ENCODE measurements around the gene RBSN.
"Not testable (repeated sequence)": the region's sequence is repeated elsewhere in the genome, so short reads cannot be mapped to it uniquely, and the experiment has no call there.

The RBSN gene

GRCh38 chr3:15098503-15099363 lies at the start of gene RBSN:
Gene RBSN, minus strand, starts transcription at chr3:15099148. Its CDS starts 3,028 bp downstream, at chr3:15096120.
- peak; percentile 95 for DNase-seq (ENCODE audit: low read depth, low spot score)

DNA sequence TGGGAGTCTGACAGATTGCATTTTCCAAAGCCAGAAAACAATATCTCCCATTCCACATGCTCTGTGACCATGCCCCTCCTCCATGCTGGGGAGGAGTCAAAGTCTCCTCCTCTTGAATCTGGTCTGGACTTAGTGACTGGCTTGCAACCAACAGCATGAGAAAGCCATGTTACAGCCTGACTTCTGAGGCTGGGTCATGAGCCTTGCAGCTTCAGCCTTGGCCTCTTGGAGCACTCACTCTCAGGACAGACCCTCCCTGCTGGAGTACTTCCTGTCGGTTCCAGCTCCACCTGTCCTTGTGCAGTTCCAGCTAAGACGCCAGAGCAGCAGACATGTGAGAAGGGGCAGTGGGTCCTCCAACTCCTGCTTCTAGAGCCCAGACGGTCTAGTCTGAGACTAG lies 49.7 kb upstream of the RBSN start:
- peak; percentile 78 for DNase-seq (ENCODE audit: low read depth, low spot score)

DNA sequence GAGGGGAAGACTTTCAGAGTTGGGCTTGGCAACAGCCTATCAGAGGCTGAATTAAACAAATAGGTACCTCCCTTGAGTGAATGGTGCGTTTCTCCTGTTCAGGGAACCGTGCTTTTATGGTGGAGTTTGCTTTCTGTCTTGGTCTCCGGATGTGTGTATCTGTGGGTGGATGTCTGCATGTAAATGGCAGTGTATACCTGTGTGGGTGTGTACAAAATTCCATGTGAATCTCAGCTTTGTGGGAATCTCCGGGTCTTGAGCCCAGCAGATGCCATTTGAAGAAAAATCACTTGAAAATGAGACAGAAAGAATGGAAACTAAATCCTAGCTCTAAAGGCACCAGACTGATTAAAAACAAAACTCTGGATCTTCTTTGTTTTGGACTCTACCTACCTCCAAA lies 37.9 kb upstream of the RBSN start:
- not testable (repeated sequence) for DNase-seq (ENCODE audit: low read depth, low spot score)

GRCh38 chr3:15134968-15135367 lies 36.0 kb upstream of the RBSN start:
- DNase-seq (ENCODE audit: low read depth, low spot score): not testable (repeated sequence)

- DNase-seq (ENCODE audit: low read depth, low spot score): not testable (repeated sequence)
These were observed 29.5 kb upstream of the RBSN start for GRCh38 chr3:15128403-15128802.

GRCh38 chr3:15126975-15127374 lies 28.0 kb upstream of the RBSN start:
- DNase-seq (ENCODE audit: low read depth, low spot score): not testable (repeated sequence)

- DNase-seq (ENCODE audit: low read depth, low spot score): no peak
These were observed 23.4 kb upstream of the RBSN start for GRCh38 chr3:15122398-15122797.

DNA sequence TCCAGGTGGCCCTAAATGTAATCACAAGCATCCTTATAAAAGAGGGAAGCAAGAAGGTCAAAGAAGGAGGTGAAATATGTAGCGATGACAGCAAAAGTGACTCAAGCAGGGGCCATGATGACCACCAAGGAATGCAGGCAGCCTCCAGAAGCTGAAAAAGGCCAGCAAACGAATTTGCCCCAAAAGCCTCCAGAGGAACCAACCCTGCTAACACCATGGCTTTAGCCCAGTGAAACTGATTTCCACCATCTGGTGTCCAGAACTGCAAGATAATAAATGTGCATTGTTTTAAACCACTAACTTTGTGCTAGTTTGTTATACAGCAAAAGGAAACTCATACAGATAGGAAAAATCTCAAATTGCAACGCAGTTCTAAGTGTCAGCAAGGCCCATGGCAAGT lies 23.0 kb upstream of the RBSN start:
- DNase-seq (ENCODE audit: low read depth, low spot score): no peak

DNA sequence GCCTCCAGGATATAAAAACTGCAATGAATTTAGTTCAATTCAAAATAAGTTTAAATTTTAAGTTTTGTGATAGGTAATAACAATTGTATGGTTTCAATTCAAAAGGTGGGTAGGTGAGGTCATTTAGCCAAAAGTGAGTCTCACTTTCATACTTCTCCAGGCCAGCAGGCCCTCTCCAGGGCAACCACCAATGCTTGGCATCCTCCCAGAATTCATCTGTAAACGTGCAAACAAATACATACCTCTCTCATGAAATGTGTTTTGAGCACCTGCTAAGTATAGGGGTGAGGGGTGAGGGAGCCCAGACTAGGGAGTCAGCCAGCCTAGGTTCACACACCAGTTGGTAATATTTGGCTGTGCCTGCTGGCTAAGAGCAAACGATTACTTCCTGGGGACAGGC lies 22.0 kb upstream of the RBSN start:
- no peak for DNase-seq (ENCODE audit: low read depth, low spot score)

GRCh38 chr3:15117011-15117410 lies 18.1 kb upstream of the RBSN start:
- DNase-seq (ENCODE audit: low read depth, low spot score): no peak

- no peak for DNase-seq (ENCODE audit: low read depth, low spot score)
These were observed 17.2 kb upstream of the RBSN start for GRCh38 chr3:15116032-15116669.

GRCh38 chr3:15114466-15115358 lies 15.8 kb upstream of the RBSN start:
- DNase-seq (ENCODE audit: low read depth, low spot score): no peak

- DNase-seq (ENCODE audit: low read depth, low spot score): no peak
These were observed 14.9 kb upstream of the RBSN start for GRCh38 chr3:15113884-15114283.

- no peak for DNase-seq (ENCODE audit: low read depth, low spot score)
These were observed 14.5 kb upstream of the RBSN start for GRCh38 chr3:15113471-15113870.

DNA sequence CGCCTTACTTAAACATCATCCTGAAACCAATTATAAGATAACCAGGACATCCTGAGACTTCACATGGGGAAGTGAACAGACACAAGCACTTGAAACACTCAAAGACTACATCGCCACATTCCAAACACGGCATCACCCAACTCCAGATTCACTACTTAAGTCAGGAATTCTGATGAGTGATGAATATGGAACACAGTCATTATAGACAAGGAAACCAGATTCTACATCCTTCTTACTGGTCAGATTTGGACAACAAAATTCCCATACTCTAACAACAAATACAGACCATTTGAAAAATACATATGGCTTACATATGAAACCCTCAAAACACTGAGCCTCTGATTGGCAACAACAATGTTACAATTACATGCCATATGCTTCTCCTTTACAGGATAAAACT lies 13.1 kb upstream of the RBSN start:
- no peak for DNase-seq (ENCODE audit: low read depth, low spot score)

DNA sequence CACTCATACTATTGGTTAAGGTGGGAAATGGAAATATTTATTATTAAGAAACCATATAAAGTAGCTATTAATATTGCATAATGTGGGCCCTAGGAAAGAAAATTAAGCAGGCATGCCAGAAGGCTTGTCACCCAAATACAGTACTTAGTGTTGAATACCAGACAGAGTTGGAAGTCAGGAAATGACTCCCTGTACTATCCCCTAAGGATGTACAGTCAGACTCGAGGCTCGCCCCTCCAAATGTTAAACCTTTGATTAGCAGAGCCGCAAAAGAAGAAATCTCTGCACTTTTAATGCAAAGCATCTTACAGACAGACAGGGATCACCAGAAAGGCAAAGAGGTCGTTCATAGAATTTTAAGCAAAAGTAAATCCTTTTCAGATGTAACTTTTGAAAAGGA lies 11.3 kb upstream of the RBSN start:
- no peak for DNase-seq (ENCODE audit: low read depth, low spot score)

DNA sequence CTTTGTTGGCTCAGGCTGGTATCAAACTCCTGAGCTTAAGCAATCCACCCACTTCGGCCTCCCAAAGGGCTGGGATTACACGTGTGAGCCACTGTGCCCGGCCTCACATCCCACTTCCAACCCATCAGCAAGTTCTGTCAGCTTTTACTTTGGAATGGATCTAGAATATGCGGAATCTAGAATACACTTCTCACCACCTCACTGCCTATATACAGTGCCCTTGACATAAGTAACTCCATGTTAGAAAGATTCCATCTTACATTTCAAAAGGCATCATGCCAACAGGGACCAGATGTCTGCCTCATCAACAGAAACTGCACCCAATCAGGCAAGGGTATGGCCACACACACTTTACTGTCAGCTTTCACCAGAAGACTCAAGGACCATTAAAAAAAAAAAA lies 9.9 kb upstream of the RBSN start:
- DNase-seq (ENCODE audit: low read depth, low spot score): no peak

GRCh38 chr3:15108082-15108545 lies 9.2 kb upstream of the RBSN start:
- peak; percentile 77 for DNase-seq (ENCODE audit: low read depth, low spot score)

GRCh38 chr3:15107075-15107947 lies 8.4 kb upstream of the RBSN start:
- DNase-seq (ENCODE audit: low read depth, low spot score): no peak

DNA sequence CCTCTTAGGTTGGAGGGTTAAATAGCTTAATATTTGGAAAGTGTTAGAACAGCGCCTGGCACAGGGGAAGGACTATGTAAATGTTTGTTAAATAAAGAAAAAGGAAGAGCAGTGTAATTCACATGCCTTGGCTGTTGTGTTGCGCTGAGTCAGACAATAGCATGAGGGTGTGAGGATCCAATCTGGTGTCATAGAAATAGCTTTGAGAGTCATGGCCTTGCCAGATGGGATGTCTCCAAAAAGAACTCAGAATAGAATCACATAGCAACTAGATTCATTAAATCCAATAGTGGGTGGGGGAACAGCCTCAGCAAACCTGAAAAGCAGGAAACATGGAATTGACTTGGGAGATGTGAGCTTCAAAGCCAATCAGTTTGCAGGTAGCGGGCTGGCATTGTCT lies 3.9 kb upstream of the RBSN start:
- no peak for DNase-seq (ENCODE audit: low read depth, low spot score)

GRCh38 chr3:15102256-15102655 lies 3.3 kb upstream of the RBSN start:
- no peak for DNase-seq (ENCODE audit: low read depth, low spot score)
